K562 (cell line): ENCODE measurements around the gene MAGI2. TPM values are rescaled to one million over a fixed set of nuclear protein-coding genes. Genes with fewer than 3 reads are reported as not detected.

Experiments
- EGR1 ChIP-seq: fragments of 450-650 bp; conservative IDR thresholded peaks from 2 replicates; pipeline ENCODE4 v1.6.1; 2017; ENCODE audit warnings: mild to moderate bottlenecking
- SREBF2 ChIP-seq: sonication (generic); formaldehyde crosslinking; IDR thresholded peaks from 2 replicates; pipeline ENCODE4 v1.4.0; 2020; ENCODE audit warnings: mild to moderate bottlenecking, missing genetic modification reagents
- WHSC1 ChIP-seq: IDR thresholded peaks from one replicate; pipeline ENCODE4 v1.6.1; 2012; ENCODE audit warnings: low read length, control low read depth, inconsistent platforms
- ZNF444 ChIP-seq: fragments of 250-450 bp; sonication (Bioruptor Pico); IDR thresholded peaks from 2 replicates; pipeline ENCODE4 v1.4.0; 2020; ENCODE audit warnings: mild to moderate bottlenecking, moderate library complexity
- ZNF79 ChIP-seq: fragments of 250-450 bp; sonication (Bioruptor Pico); IDR thresholded peaks from 2 replicates; pipeline ENCODE4 v1.4.0; 2020; ENCODE audit warnings: low read depth, mild to moderate bottlenecking, moderate library complexity
- polyA plus RNA-seq, 8 experiments: library from polyadenylated mRNA; depleted of rRNA in 4 of 8; stranded (reverse) in 5 of 8; unstranded in 3 of 8; fragments of >200 nt; fragmentation: Nextera tagmentation in 2 of 8; fragmentation: Illumina TruSeq in 1 of 8; extraction: Ambion mirVana in 2 of 8; extraction: Trizol in 1 of 8; gene quantifications; 2 replicates each; pipeline versions ENCODE4 v1.2.1 to v1.2.3, GENCODE V29; 2011 to 2014; ENCODE audit warnings: inconsistent platforms in 1 of 8, missing spikeins in 1 of 8
- total RNA-seq, 7 experiments: library from RNA; depleted of rRNA in 6 of 7; stranded (reverse); fragments of >200 nt in 6 of 7; fragmentation: Illumina TruSeq in 2 of 7; extraction: Trizol in 2 of 7; gene quantifications; 2 replicates each; pipeline versions ENCODE4 v1.2.1 to v1.2.3, GENCODE V29; 2011 to 2021; ENCODE audit warnings: low replicate concordance in 1 of 7
- TF ChIP-seq, protein P1 (sequence below), 2 experiments: fragments of 450-650 bp in 1 of 2; sonication (generic) in 1 of 2; formaldehyde crosslinking in 1 of 2; IDR thresholded peaks; 2 replicates each; pipeline versions ENCODE4 v1.7.1 to v1.9.0; 2016 to 2022; ENCODE audit warnings: inconsistent platforms in 1 of 2, mild to moderate bottlenecking in 1 of 2, missing genetic modification reagents in 1 of 2
- TF ChIP-seq, protein P2 (sequence below): IDR thresholded peaks from 2 replicates; pipeline ENCODE4 v1.6.1; 2012; ENCODE audit warnings: low read depth, low read length, improper control_type of control experiment, borderline replicate concordance

Gene MAGI2
- total and polyA plus RNA-seq, 9 of the 15 experiments (the other 6 are each of a cell fraction or from before 2014, with no cell fraction given) = 0.27 to 1.4 (median 0.70) TPM

DNA sequence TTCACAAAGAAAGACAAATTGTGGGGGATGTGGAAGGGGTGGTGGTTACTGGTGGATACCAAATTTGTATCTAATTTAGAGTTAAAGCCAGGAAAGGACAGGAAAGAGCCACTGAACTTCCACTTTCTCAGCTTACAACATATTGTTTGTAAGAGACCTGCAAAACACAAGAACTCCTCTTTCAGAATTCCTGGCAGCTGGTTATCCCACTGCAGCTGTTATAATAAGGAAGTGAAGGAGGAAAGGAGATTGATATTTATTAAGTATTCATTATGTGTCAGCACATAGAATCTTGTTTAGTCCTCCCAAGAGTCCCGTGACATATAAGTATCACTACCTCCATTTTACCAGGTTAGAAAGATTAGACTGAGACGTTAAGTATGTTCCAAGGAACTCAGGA, 1173.2 kb downstream of the MAGI2 start (continued):
- TF ChIP-seq, protein P1, sequence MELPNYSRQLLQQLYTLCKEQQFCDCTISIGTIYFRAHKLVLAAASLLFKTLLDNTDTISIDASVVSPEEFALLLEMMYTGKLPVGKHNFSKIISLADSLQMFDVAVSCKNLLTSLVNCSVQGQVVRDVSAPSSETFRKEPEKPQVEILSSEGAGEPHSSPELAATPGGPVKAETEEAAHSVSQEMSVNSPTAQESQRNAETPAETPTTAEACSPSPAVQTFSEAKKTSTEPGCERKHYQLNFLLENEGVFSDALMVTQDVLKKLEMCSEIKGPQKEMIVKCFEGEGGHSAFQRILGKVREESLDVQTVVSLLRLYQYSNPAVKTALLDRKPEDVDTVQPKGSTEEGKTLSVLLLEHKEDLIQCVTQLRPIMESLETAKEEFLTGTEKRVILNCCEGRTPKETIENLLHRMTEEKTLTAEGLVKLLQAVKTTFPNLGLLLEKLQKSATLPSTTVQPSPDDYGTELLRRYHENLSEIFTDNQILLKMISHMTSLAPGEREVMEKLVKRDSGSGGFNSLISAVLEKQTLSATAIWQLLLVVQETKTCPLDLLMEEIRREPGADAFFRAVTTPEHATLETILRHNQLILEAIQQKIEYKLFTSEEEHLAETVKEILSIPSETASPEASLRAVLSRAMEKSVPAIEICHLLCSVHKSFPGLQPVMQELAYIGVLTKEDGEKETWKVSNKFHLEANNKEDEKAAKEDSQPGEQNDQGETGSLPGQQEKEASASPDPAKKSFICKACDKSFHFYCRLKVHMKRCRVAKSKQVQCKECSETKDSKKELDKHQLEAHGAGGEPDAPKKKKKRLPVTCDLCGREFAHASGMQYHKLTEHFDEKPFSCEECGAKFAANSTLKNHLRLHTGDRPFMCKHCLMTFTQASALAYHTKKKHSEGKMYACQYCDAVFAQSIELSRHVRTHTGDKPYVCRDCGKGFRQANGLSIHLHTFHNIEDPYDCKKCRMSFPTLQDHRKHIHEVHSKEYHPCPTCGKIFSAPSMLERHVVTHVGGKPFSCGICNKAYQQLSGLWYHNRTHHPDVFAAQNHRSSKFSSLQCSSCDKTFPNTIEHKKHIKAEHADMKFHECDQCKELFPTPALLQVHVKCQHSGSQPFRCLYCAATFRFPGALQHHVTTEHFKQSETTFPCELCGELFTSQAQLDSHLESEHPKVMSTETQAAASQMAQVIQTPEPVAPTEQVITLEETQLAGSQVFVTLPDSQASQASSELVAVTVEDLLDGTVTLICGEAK (IDR thresholded peaks at IDR 0.05) = no peak
- TF ChIP-seq, protein P1 (CRISPR knock-in tag; IDR thresholded peaks at IDR 0.05) = no peak
- TF ChIP-seq SREBF2 (CRISPR knock-in tag) (no peak), WHSC1 (no peak), ZNF444 (no peak), EGR1 (no peak), ZNF79 (CRISPR knock-in tag) (no peak)
- TF ChIP-seq, protein P2, sequence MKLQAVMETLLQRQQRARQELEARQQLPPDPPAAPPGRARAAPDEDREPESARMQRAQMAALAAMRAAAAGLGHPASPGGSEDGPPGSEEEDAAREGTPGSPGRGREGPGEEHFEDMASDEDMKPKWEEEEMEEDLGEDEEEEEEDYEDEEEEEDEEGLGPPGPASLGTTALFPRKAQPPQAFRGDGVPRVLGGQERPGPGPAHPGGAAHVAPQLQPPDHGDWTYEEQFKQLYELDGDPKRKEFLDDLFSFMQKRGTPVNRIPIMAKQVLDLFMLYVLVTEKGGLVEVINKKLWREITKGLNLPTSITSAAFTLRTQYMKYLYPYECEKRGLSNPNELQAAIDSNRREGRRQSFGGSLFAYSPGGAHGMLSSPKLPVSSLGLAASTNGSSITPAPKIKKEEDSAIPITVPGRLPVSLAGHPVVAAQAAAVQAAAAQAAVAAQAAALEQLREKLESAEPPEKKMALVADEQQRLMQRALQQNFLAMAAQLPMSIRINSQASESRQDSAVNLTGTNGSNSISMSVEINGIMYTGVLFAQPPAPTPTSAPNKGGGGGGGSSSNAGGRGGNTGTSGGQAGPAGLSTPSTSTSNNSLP = no peak
